Transverse colon (tissue), 4 donors: ENCODE measurements around the gene PTPRN2. TPM values are rescaled to one million over a fixed set of nuclear protein-coding genes. Genes with fewer than 3 reads are reported as not detected.

Source experiments
- DNase-seq: peaks from one replicate; pipeline ENCODE4 v3.0.0-alpha.2; 2019
- H3K27ac ChIP-seq, 4 donors: fragments of 200-600 bp; sonication (generic); 2 replicates each; pipeline ENCODE4 v1.5.1; 2016 to 2018; ENCODE audit warnings: inconsistent platforms in 4 of 4
- H3K27me3 ChIP-seq: fragments of 200-600 bp; sonication (generic); 2 replicates; pipeline ENCODE4 v1.5.1; 2017; ENCODE audit warnings: inconsistent platforms
- H3K36me3 ChIP-seq, 4 donors: fragments of 200-600 bp; sonication (generic); 2 replicates each; pipeline ENCODE4 v1.5.1; 2017 to 2019; ENCODE audit warnings: inconsistent platforms in 4 of 4
- H3K4me1 ChIP-seq, 4 donors: fragments of 200-600 bp; sonication (generic); 2 replicates each; pipeline ENCODE4 v1.5.1; 2017 to 2020; ENCODE audit warnings: inconsistent platforms in 4 of 4
- H3K4me3 ChIP-seq, 4 donors: fragments of 200-600 bp; sonication (generic); 1 replicate in 1 of 4; 2 replicates in 3 of 4; pipeline versions ENCODE4 v1.5.1 to v1.6.1; 2017 to 2019; ENCODE audit warnings: inconsistent platforms in 4 of 4
- H3K9me3 ChIP-seq, 2 donors: fragments of 200-600 bp; sonication (generic); 2 replicates each; pipeline ENCODE4 v1.5.1; 2017 to 2019; ENCODE audit warnings: inconsistent platforms in 2 of 2
- CTCF ChIP-seq, 5 experiments: fragments of 200-600 bp in 3 of 5; fragments of 450-650 bp in 2 of 5; sonication (generic) in 3 of 5; IDR thresholded peaks; 1 replicate in 2 of 5; 2 replicates in 3 of 5; pipeline ENCODE4 v1.5.1; 2016 to 2017; ENCODE audit warnings: antibody characterized with exemption in 5 of 5, inconsistent platforms in 3 of 5, mild to moderate bottlenecking in 2 of 5, moderate library complexity in 1 of 5
- EP300 ChIP-seq: sonication (generic); formaldehyde crosslinking; IDR thresholded peaks from one replicate; pipeline ENCODE4 v1.6.1; 2017; ENCODE audit warnings: antibody characterized with exemption, low read depth
- POLR2A ChIP-seq: fragments of 450-650 bp; IDR thresholded peaks from one replicate; pipeline ENCODE4 v1.6.1; 2016; ENCODE audit warnings: antibody characterized with exemption, mild to moderate bottlenecking, moderate library complexity
- POLR2AphosphoS5 ChIP-seq, 3 donors: sonication (generic); formaldehyde crosslinking; IDR thresholded peaks; one replicate each; pipeline ENCODE4 v1.6.1; 2016; ENCODE audit warnings: antibody characterized with exemption in 3 of 3
- WGBS, 2 donors: methylation state at CpG; one replicate each; pipeline ENCODE4 v1.1.5; 2018; ENCODE audit warnings: low coverage in 1 of 2; 5-methylcytosine and 5-hydroxymethylcytosine counted together
- in situ Hi-C, 4 donors: fragments of 200-750 bp; cut with MboI; loops; one replicate each; pipeline versions ENCODE4 v1.15.0 to v1.15.1; 2017; ENCODE audit warnings: low sequenced_read_pairs in 3 of 4, low pct_ligation_motif_present in 1 of 4, low pct_unique_long_range_greater_than_20kb in 1 of 4
- intact Hi-C: fragments of 100-400 bp; cut with DNase I; formaldehyde crosslinking; loops from one replicate; pipeline ENCODE4 v1.15.1; 2023; ENCODE audit warnings: low total_unique reads
- total RNA-seq, 4 donors: library from RNA; depleted of rRNA; stranded (reverse); fragments of >200 nt; gene quantifications; one replicate each; pipeline ENCODE4 v1.1.0, GENCODE V29; 2016

Gene PTPRN2
- total RNA-seq, 4 donors from 2014 or later = 15.4 to 31.1 (median 21.8) TPM

DNA sequence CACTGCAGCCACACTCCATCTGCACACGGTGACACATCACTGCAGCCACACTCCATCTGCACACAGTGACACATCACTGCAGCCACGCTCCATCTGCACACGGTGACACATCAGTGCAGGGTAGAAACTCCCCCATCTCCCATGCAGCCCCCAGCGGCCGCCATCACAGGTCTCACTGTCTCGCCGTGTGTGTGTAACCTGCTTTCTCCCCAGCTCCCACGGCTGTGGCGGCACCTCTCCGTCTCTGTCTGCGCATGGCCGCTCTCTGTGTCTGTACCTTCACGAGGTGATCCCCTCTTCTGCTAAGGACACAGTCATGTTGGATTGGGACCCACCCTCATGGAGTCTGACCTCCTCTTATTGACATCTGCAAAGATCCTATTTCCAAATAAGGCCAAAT, 527.4 kb downstream of the PTPRN2 start:
- intact Hi-C loops = no loop called here
- no peaks in the 10 kb centered on the region for H3K4me1 ChIP-seq
- H3K27ac ChIP-seq = no peak overlapping the region
- no peak for TF ChIP-seq EP300
- TF ChIP-seq CTCF (IDR thresholded peaks at IDR 0.05) = no peak
- no peak for TF ChIP-seq POLR2AphosphoS5 (IDR thresholded peaks at IDR 0.05)
- TF ChIP-seq POLR2A = no peak
- no peak overlapping the region for H3K4me3 ChIP-seq
- H3K36me3 ChIP-seq = no peaks in the 10 kb centered on the region
- DNase-seq = no peak
- no peaks in the 10 kb centered on the region for H3K27me3 ChIP-seq
- no peaks in the 10 kb centered on the region for H3K9me3 ChIP-seq
- in situ Hi-C loops = no loop called here
- 89 to 100% methylated on average over 2 to 13 of the region's 13 CpGs for WGBS, 2 donors

DNA sequence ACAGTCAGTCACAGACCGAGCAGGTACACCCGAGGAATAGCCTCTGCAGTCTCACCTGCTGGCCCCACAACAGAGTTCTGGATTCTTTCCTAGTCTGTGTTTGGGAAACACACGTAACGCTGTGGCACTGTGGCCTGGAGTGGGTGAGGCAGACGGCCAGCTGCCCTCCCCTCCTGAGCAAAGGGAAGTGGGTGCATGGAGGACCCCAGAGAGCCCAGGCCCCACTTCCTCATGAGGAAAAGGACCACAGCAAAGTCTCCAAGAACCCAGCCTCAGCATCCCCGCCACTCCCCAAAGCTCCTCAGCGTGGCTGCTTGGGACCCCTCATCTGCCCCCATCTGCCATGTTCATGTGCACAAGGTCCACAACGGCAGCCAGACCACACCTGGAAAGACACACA, 530.2 kb downstream of the PTPRN2 start:
- in situ Hi-C loops = no loop called here
- 80 to 87% methylated on average over 1 to 8 of the region's 8 CpGs for WGBS, 2 donors

GRCh38 chr7:158056761-158057160, 530.9 kb downstream of the PTPRN2 start:
- in situ Hi-C loops = no loop called here
- Histone ChIP-seq H3K9me3 (no peaks in the 10 kb centered on the region), H3K27ac (no peak overlapping the region), H3K27me3 (no peaks in the 10 kb centered on the region), H3K4me3 (no peak overlapping the region), H3K36me3 (no peaks in the 10 kb centered on the region), H3K4me1 (no peaks in the 10 kb centered on the region)
- WGBS, 2 donors = 85 to 89% methylated on average over 9 to 17 of the region's 17 CpGs
- TF ChIP-seq CTCF (IDR thresholded peaks at IDR 0.05) = no peak
- no peak for TF ChIP-seq EP300
- no peak for TF ChIP-seq POLR2AphosphoS5 (IDR thresholded peaks at IDR 0.05)
- intact Hi-C loops = loop anchor here (10.0 kb wide), 1 partner anchor 858 kb away; no protein-coding TSS in a partner anchor
- DNase-seq = no peak

More for the DNA sequence above, 530.2 kb downstream of the PTPRN2 start:
- H3K27ac ChIP-seq = no peak overlapping the region
- intact Hi-C loops = loop anchor here (10.0 kb wide), 1 partner anchor 857 kb away; no protein-coding TSS in a partner anchor
- H3K27me3 ChIP-seq = no peaks in the 10 kb centered on the region
- H3K4me3 ChIP-seq = no peak overlapping the region
- TF ChIP-seq CTCF (IDR thresholded peaks at IDR 0.05) = no peak
- TF ChIP-seq POLR2A = no peak
- no peak for TF ChIP-seq POLR2AphosphoS5 (IDR thresholded peaks at IDR 0.05)
- no peak for TF ChIP-seq EP300
- no peak for DNase-seq
- H3K9me3 ChIP-seq = no peaks in the 10 kb centered on the region
- no peaks in the 10 kb centered on the region for H3K36me3 ChIP-seq
- no peaks in the 10 kb centered on the region for H3K4me1 ChIP-seq

- Histone ChIP-seq H3K4me1 (no peaks in the 10 kb centered on the region), H3K9me3 (no peaks in the 10 kb centered on the region), H3K36me3 (no peaks in the 10 kb centered on the region), H3K27ac (no peak overlapping the region), H3K4me3 (no peak overlapping the region), H3K27me3 (no peaks in the 10 kb centered on the region)
- TF ChIP-seq POLR2A (no peak), CTCF (IDR thresholded peaks at IDR 0.05) (no peak), EP300 (no peak), POLR2AphosphoS5 (IDR thresholded peaks at IDR 0.05) (no peak)
- 83 to 100% methylated on average over 6 to 17 of the region's 17 CpGs for WGBS, 2 donors
- no peak for DNase-seq
- in situ Hi-C loops = no loop called here
- intact Hi-C loops = loop anchor here (10.0 kb wide), 1 partner anchor 859 kb away; no protein-coding TSS in a partner anchor
Observed at GRCh38 chr7:158055726-158056510, 531.7 kb downstream of the PTPRN2 start.
